Smooth muscle cell (in vitro differentiated cells): Measurements from ENCODE around the gene RAB9A. TPM values are rescaled to one million over a fixed set of nuclear protein-coding genes. Genes with fewer than 3 reads are reported as not detected.

Experiments
- DNase-seq: peaks from one replicate; lab custom pipeline; 2025; ENCODE audit not compliant: unreplicated experiment; lab: John Stamatoyannopoulos, UW
- H2AFZ ChIP-seq: fragments of 200-600 bp; sonication (generic); 2 replicates; pipeline ENCODE4 v1.6.0; 2016; ENCODE audit warnings: antibody characterized with exemption, low read depth, mild to moderate bottlenecking
- H3F3A ChIP-seq: fragments of 200-600 bp; sonication (generic); 2 replicates; pipeline ENCODE4 v1.6.0; 2017; ENCODE audit warnings: antibody characterized with exemption, low read depth
- H3K27ac ChIP-seq: fragments of 200-600 bp; sonication (generic); 2 replicates; pipeline ENCODE4 v1.5.1; 2016; ENCODE audit warnings: low read depth, mild to moderate bottlenecking
- H3K27me3 ChIP-seq: fragments of 200-600 bp; sonication (generic); 2 replicates; pipeline ENCODE4 v1.6.1; 2016; ENCODE audit warnings: low read depth, mild to moderate bottlenecking
- H3K36me3 ChIP-seq: fragments of 200-600 bp; sonication (generic); 2 replicates; pipeline ENCODE4 v1.5.1; 2016; ENCODE audit warnings: low read depth
- H3K4me1 ChIP-seq: fragments of 200-600 bp; sonication (generic); 2 replicates; pipeline ENCODE4 v1.5.1; 2016; ENCODE audit warnings: low read depth
- H3K4me2 ChIP-seq: fragments of 200-600 bp; sonication (generic); 2 replicates; pipeline ENCODE4 v1.6.0; 2016; ENCODE audit warnings: mild to moderate bottlenecking
- H3K4me3 ChIP-seq: fragments of 200-600 bp; sonication (generic); 2 replicates; pipeline ENCODE4 v1.5.1; 2016; ENCODE audit warnings: mild to moderate bottlenecking
- H3K79me2 ChIP-seq: fragments of 200-600 bp; sonication (generic); 2 replicates; pipeline ENCODE4 v1.6.0; 2016; ENCODE audit warnings: low read depth, mild to moderate bottlenecking
- H3K9ac ChIP-seq: fragments of 200-600 bp; sonication (generic); 2 replicates; pipeline ENCODE4 v1.6.0; 2016; ENCODE audit warnings: low read depth
- H3K9me3 ChIP-seq: fragments of 200-600 bp; sonication (generic); replicated peaks from 2 replicates; pipeline ENCODE4 v1.5.1; 2016; ENCODE audit warnings: low read depth
- H4K20me1 ChIP-seq: fragments of 200-600 bp; sonication (generic); 2 replicates; pipeline ENCODE4 v1.6.0; 2016; ENCODE audit warnings: low read depth
- CTCF ChIP-seq: fragments of 200-600 bp; sonication (generic); IDR thresholded peaks from 2 replicates; pipeline ENCODE4 v1.5.1; 2017; ENCODE audit warnings: borderline replicate concordance, mild to moderate bottlenecking, antibody characterized with exemption; ENCODE audit not compliant: insufficient read depth, poor library complexity, severe bottlenecking
- WGBS: methylation state at CpG from one replicate; pipeline ENCODE4 v1.1.7; 2016; ENCODE audit warnings: low lambda C conversion rate; 5-methylcytosine and 5-hydroxymethylcytosine counted together
- polyA plus RNA-seq: library from polyadenylated mRNA; unstranded; fragments of >200 nt; fragmentation: Nextera tagmentation; extraction: Ambion mirVana; gene quantifications from 2 replicates; pipeline ENCODE4 v1.2.1, GENCODE V29; 2016
- total RNA-seq: library from RNA; depleted of rRNA; stranded (reverse); fragments of >200 nt; gene quantifications from 2 replicates; pipeline ENCODE4 v1.2.3, GENCODE V29; 2014

Gene RAB9A
- total and polyA plus RNA-seq, 2 experiments from 2014 or later: 22.1 to 25.8 TPM

- Histone ChIP-seq H2AFZ (no peak overlapping the region), H3K9me3 (no peaks in the 10 kb centered on the region), H3K27ac (no peak overlapping the region), H3K4me2 (no peak overlapping the region), H3F3A (no peaks in the 10 kb centered on the region), H3K36me3 (no peaks in the 10 kb centered on the region), H3K9ac (no peak overlapping the region), H3K79me2 (peaks cover 1% of the 10 kb centered on the region), H3K27me3 (no peaks in the 10 kb centered on the region), H3K4me3 (no peak overlapping the region), H3K4me1 (no peaks in the 10 kb centered on the region), H4K20me1 (no peaks in the 10 kb centered on the region)
- WGBS: 63% methylated on average over 4 of the region's 4 CpGs
- no peak for DNase-seq
- no peak for TF ChIP-seq CTCF
These were observed 4.6 kb upstream of the RAB9A start for GRCh38 chrX:13684361-13684760.

- no peak overlapping the region for H2AFZ ChIP-seq
- no peak overlapping the region for H3K4me3 ChIP-seq
- no peak overlapping the region for H3K27ac ChIP-seq
- no peak for TF ChIP-seq CTCF
- no peak for DNase-seq
- H3K4me1 ChIP-seq: no peaks in the 10 kb centered on the region
- H3K79me2 ChIP-seq: peaks cover 10% of the 10 kb centered on the region
- H4K20me1 ChIP-seq: peaks cover 2% of the 10 kb centered on the region
- 46% methylated on average over 3 of the region's 3 CpGs for WGBS
- H3K9me3 ChIP-seq: no peaks in the 10 kb centered on the region
- no peaks in the 10 kb centered on the region for H3F3A ChIP-seq
- H3K36me3 ChIP-seq: no peaks in the 10 kb centered on the region
- no peaks in the 10 kb centered on the region for H3K27me3 ChIP-seq
- no peak overlapping the region for H3K4me2 ChIP-seq
- H3K9ac ChIP-seq: no peak overlapping the region
These were observed 3.7 kb upstream of the RAB9A start for GRCh38 chrX:13685126-13685763.

- H3K4me3 ChIP-seq: no peak overlapping the region
- peaks cover 27% of the 10 kb centered on the region for H3K79me2 ChIP-seq
- H3K4me2 ChIP-seq: no peak overlapping the region
- no peak overlapping the region for H3K9ac ChIP-seq
- no peak overlapping the region for H2AFZ ChIP-seq
- peaks cover 12% of the 10 kb centered on the region for H4K20me1 ChIP-seq
- no peaks in the 10 kb centered on the region for H3K27me3 ChIP-seq
- H3K36me3 ChIP-seq: no peaks in the 10 kb centered on the region
- DNase-seq: no peak
- WGBS: 64% methylated on average over 1 of the region's 1 CpG
- no peaks in the 10 kb centered on the region for H3K9me3 ChIP-seq
- no peaks in the 10 kb centered on the region for H3F3A ChIP-seq
- H3K4me1 ChIP-seq: no peaks in the 10 kb centered on the region
- no peak overlapping the region for H3K27ac ChIP-seq
- TF ChIP-seq CTCF: no peak
These were observed 1.7 kb upstream of the RAB9A start for GRCh38 chrX:13687203-13687602.

- Histone ChIP-seq H3K4me1 (no peaks in the 10 kb centered on the region), H3K9ac (peak overlapping the region; percentile 96), H3K4me3 (peak overlapping the region; percentile 67), H3K4me2 (peak overlapping the region; percentile 86), H4K20me1 (peaks cover 25% of the 10 kb centered on the region), H2AFZ (peak overlapping the region; percentile 81), H3K27ac (no peak overlapping the region), H3K79me2 (peaks cover 39% of the 10 kb centered on the region), H3K36me3 (no peaks in the 10 kb centered on the region), H3K27me3 (no peaks in the 10 kb centered on the region), H3F3A (no peaks in the 10 kb centered on the region), H3K9me3 (no peaks in the 10 kb centered on the region)
- WGBS: 44% methylated on average over 13 of the region's 13 CpGs
- no peak for TF ChIP-seq CTCF
- DNase-seq: no peak
These were observed 457 bp upstream of the RAB9A start for GRCh38 chrX:13688384-13688957.
